ENCODE measurements around the gene LMAN2. TPM values are rescaled to one million over a fixed set of nuclear protein-coding genes. Genes with fewer than 3 reads are reported as not detected.

Gene LMAN2
- total and polyA plus RNA-seq, 8 donors = 73.5 to 621 (median 117) TPM

DNA sequence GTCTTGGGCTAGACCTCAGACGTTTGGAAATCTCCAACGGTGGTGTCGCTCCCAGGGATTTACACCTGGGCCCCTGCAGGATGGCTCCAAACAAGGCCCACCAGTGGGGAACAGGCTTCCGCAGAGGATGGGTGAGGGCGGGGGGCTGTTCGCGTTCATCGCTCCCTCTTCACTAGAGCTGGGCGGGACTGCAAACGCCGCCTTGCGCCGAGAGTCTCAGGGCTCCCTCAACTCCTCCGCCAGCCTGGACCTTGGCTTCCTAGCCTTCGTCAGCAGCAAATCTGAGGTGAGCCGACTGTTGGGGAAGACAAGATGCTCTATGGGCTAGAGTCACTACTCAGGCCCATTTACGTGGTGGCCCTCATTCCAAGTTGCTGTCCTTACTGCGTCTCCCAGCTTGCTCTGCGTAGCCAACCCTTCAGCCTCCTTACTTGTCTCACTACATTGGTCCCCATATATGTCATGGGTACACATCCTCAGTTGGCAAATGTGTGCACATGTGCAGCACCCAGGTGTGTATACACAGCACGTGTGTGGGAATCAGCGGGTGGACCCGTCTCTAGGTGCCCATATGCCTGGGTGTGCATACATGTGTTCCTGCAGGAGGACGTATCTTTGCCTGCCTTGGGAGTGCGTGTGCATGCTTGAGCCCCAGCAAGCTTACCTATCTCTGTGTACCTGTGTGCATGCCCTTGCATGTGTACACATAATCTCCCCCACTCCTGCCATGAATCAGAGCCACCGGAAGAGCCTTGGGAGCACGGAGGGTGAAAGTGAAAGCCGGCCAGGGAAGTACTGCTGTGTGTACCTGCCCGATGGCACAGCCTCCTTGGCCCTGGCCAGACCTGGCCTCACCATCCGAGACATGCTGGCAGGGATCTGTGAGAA, 16.8 kb upstream of the LMAN2 start:
- no peak for TF ChIP-seq POLR2AphosphoS5 (IDR thresholded peaks at IDR 0.05)
- no peaks in the 10 kb centered on the region for H3K27me3 ChIP-seq
- peak overlapping the region in 1 of 5 donors; percentile 43 for H3K27ac ChIP-seq
- intact Hi-C loops (cut with DNase I; ENCODE audit: low total_unique reads) = no loop called here
- H3K9me3 ChIP-seq = no peaks in the 10 kb centered on the region
- peak overlapping the region in 2 of 4 donors; percentile 44 to 53 for H3K4me3 ChIP-seq
- H3K36me3 ChIP-seq = peaks cover 0 to 9% (median 2%) of the 10 kb centered on the region in 4 donors
- peak in 1 of 2 donors; percentile 48 for DNase-seq
- WGBS, 5 donors = 84 to 90% (median 85%) methylated on average over 28 to 29 of the region's 29 CpGs
- H3K4me1 ChIP-seq = peaks cover 59 to 94% (median 72%) of the 10 kb centered on the region in 4 donors

DNA sequence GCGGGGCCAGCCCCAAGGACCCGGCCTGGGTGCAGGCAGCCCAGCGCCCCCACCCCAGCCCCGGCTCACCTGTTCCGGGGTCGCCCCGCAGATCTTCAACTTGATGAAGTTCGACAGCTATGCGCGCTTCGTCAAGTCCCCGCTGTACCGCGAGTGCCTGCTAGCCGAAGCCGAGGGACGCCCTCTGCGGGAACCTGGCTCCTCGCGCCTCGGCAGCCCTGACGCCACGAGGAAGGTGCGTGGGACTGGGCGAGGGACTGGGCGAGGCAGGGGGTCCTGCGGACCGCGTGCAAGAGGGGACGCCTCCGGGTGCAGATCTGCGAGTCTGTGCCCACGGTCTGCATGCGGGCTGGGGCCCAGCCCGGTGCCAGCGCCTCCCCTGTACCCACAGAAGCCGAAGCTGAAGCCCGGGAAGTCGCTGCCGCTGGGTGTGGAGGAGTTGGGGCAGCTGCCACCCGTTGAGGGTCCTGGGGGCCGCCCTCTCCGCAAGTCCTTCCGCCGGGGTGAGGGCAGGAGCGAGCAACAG, 15.9 kb upstream of the LMAN2 start:
- Histone ChIP-seq H3K27me3 (no peaks in the 10 kb centered on the region), H3K27ac (peak overlapping the region; percentile 56 to 92 (median 89)), H3K4me3 (peak overlapping the region; percentile 44 to 53 (median 48)), H3K9me3 (no peaks in the 10 kb centered on the region), H3K36me3 (peaks cover 0 to 9% (median 0%) of the 10 kb centered on the region in 4 donors), H3K4me1 (peaks cover 66 to 95% (median 79%) of the 10 kb centered on the region in 4 donors)
- TF ChIP-seq POLR2A (IDR thresholded peaks at IDR 0.05) (no peak), EP300 (IDR thresholded peaks at IDR 0.05) (no peak), POLR2AphosphoS5 (IDR thresholded peaks at IDR 0.05) (no peak)
- TF ChIP-seq, protein P1, sequence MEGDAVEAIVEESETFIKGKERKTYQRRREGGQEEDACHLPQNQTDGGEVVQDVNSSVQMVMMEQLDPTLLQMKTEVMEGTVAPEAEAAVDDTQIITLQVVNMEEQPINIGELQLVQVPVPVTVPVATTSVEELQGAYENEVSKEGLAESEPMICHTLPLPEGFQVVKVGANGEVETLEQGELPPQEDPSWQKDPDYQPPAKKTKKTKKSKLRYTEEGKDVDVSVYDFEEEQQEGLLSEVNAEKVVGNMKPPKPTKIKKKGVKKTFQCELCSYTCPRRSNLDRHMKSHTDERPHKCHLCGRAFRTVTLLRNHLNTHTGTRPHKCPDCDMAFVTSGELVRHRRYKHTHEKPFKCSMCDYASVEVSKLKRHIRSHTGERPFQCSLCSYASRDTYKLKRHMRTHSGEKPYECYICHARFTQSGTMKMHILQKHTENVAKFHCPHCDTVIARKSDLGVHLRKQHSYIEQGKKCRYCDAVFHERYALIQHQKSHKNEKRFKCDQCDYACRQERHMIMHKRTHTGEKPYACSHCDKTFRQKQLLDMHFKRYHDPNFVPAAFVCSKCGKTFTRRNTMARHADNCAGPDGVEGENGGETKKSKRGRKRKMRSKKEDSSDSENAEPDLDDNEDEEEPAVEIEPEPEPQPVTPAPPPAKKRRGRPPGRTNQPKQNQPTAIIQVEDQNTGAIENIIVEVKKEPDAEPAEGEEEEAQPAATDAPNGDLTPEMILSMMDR (IDR thresholded peaks at IDR 0.05) = no peak
- 23 to 42% (median 30%) methylated on average over 19 to 46 of the region's 46 CpGs for WGBS, 5 donors
- DNase-seq = no peak
- intact Hi-C loops (cut with DNase I; ENCODE audit: low total_unique reads) = no loop called here

DNA sequence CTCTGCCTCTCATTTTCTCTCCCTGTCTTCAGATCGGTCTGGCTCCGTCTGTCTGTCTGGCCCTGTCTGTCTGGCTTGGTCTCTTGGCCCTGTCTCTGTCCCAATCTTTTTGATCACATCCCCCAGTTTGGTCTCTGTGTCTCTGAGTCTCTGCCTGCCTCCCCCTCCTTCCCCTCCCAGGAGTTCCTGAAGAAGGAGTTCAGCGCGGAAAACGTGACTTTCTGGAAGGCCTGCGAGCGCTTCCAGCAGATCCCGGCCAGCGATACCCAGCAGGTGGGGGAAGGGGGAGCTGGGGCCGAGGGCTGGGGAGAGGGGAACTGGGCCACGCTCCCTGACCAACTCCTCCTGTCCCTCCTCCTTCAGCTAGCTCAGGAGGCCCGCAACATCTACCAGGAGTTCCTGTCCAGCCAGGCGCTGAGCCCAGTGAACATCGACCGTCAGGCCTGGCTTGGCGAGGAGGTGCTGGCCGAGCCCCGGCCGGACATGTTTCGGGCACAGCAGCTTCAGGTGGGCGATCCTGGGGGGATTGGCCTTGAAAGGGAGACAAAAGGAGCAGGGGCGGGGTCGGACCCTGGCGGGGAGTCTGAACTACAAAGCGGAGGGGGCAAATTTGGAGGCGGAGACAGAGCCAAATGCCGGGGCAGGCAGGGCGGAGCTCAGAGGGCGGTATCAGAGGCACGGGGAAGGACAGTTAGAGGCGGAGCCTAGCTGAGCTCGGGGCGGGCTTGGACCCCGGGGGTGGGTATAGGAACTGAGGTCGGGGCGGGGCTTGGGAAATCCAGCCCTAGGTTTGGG, 15.3 kb upstream of the LMAN2 start:
- Histone ChIP-seq H3K27ac (peak overlapping the region; percentile 83 to 92 (median 89)), H3K4me3 (peak overlapping the region; percentile 44 to 53 (median 48)), H3K4me1 (peaks cover 66 to 95% (median 80%) of the 10 kb centered on the region in 4 donors), H3K9me3 (no peaks in the 10 kb centered on the region), H3K36me3 (peaks cover 0 to 9% (median 0%) of the 10 kb centered on the region in 4 donors), H3K27me3 (no peaks in the 10 kb centered on the region)
- TF ChIP-seq POLR2AphosphoS5 (IDR thresholded peaks at IDR 0.05) (peak; percentile 20 to 35 (median 26)), EP300 (IDR thresholded peaks at IDR 0.05) (no peak)
- 18 to 41% (median 20%) methylated on average over 35 to 36 of the region's 36 CpGs for WGBS, 5 donors
- peak; percentile 93 to 95 for DNase-seq
- intact Hi-C loops (cut with DNase I; ENCODE audit: low total_unique reads) = no loop called here

DNA sequence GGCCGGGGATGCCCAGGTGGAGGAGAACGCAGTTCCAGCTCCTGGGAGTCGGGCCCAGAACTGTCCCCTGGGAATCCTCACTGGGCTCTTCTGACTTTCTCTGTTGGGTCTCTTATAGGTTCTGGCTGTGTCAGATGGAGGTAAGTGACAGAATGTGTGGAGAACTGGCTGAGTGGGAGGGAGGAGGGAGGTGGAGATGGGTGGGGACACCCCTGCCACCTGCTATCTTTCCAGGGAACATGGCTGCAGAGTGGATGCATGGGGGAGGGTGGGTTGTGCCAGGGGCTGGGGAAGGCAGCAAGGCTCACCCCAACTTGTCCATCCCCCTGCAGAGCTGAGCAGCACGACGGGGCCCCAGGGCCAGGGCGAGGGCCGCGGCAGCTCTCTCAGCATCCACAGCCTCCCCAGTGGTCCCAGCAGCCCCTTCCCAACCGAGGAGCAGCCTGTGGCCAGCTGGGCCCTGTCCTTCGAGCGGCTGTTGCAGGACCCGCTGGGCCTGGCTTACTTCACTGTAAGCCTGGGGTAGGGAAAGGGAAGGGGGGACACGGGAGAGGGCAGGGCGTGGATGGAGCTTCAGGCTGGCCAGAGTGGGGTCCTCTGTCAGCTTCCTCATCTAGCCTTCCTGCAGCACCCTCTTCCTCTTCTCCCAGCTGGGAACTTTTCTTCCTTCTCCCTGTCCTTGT, 14.5 kb upstream of the LMAN2 start:
- Histone ChIP-seq H3K9me3 (no peaks in the 10 kb centered on the region), H3K4me1 (peaks cover 59 to 95% (median 74%) of the 10 kb centered on the region in 4 donors), H3K27me3 (no peaks in the 10 kb centered on the region), H3K36me3 (peaks cover 0 to 9% (median 0%) of the 10 kb centered on the region in 4 donors), H3K27ac (peak overlapping the region; percentile 83 to 92 (median 89)), H3K4me3 (peak overlapping the region in 1 of 4 donors; percentile 45)
- DNase-seq = no peak
- intact Hi-C loops (cut with DNase I; ENCODE audit: low total_unique reads) = no loop called here
- TF ChIP-seq POLR2A (IDR thresholded peaks at IDR 0.05) (no peak), POLR2AphosphoS5 (IDR thresholded peaks at IDR 0.05) (no peak), EP300 (IDR thresholded peaks at IDR 0.05) (no peak)
- TF ChIP-seq, protein P1 (IDR thresholded peaks at IDR 0.05) = no peak
- 67 to 85% (median 83%) methylated on average over 9 to 14 of the region's 14 CpGs for WGBS, 5 donors
